ENCODE results near the gene GABRB1.

GABRB1 gene

GRCh38 chr4:47198791-47199190 lies 167.4 kb downstream of the GABRB1 start:
- Histone ChIP-seq H3K79me2 (ENCODE audit: insufficient read depth, low read depth) (no peaks in the 10 kb centered on the region), H3K9ac (no peak overlapping the region), H3K4me1 (ENCODE audit: low read depth, poor library complexity, severe bottlenecking) (no peaks in the 10 kb centered on the region), H2AFZ (ENCODE audit: low read depth) (no peak overlapping the region), H4K20me1 (ENCODE audit: insufficient read depth) (no peaks in the 10 kb centered on the region), H3K27me3 (ENCODE audit: insufficient read depth, low read depth) (no peaks in the 10 kb centered on the region), H3K27ac (no peak overlapping the region), H3K4me2 (no peak overlapping the region), H3K36me3 (ENCODE audit: insufficient read depth) (no peaks in the 10 kb centered on the region), H3K4me3 (IDR thresholded peaks at IDR 0.05; ENCODE audit: insufficient read depth, low read depth, low read length) (no peak overlapping the region)
- TF ChIP-seq CTCF (conservative IDR thresholded peaks at IDR 0.05; ENCODE audit: low read depth, low read length), result no peak

- no peak overlapping the region for H3K4me2 ChIP-seq
- H2AFZ ChIP-seq (ENCODE audit: low read depth), result no peak overlapping the region
- H4K20me1 ChIP-seq (ENCODE audit: insufficient read depth), result no peaks in the 10 kb centered on the region
- no peak overlapping the region for H3K4me3 ChIP-seq (IDR thresholded peaks at IDR 0.05; ENCODE audit: insufficient read depth, low read depth, low read length)
- H3K36me3 ChIP-seq (ENCODE audit: insufficient read depth), result no peaks in the 10 kb centered on the region
- no peaks in the 10 kb centered on the region for H3K4me1 ChIP-seq (ENCODE audit: low read depth, poor library complexity, severe bottlenecking)
- no peak for TF ChIP-seq CTCF (conservative IDR thresholded peaks at IDR 0.05; ENCODE audit: low read depth, low read length)
- H3K79me2 ChIP-seq (ENCODE audit: insufficient read depth, low read depth), result no peaks in the 10 kb centered on the region
- no peak overlapping the region for H3K27ac ChIP-seq
- no peaks in the 10 kb centered on the region for H3K27me3 ChIP-seq (ENCODE audit: insufficient read depth, low read depth)
- no peak overlapping the region for H3K9ac ChIP-seq
Measured at GRCh38 chr4:47203593-47203992, 172.2 kb downstream of the GABRB1 start.

- Histone ChIP-seq H3K4me1 (ENCODE audit: low read depth, poor library complexity, severe bottlenecking) (no peaks in the 10 kb centered on the region), H3K79me2 (ENCODE audit: insufficient read depth, low read depth) (no peaks in the 10 kb centered on the region), H3K36me3 (ENCODE audit: insufficient read depth) (no peaks in the 10 kb centered on the region), H3K4me3 (IDR thresholded peaks at IDR 0.05; ENCODE audit: insufficient read depth, low read depth, low read length) (no peak overlapping the region), H3K27me3 (ENCODE audit: insufficient read depth, low read depth) (no peaks in the 10 kb centered on the region), H2AFZ (ENCODE audit: low read depth) (no peak overlapping the region), H3K27ac (no peak overlapping the region), H3K9ac (no peak overlapping the region), H3K4me2 (no peak overlapping the region), H4K20me1 (ENCODE audit: insufficient read depth) (no peaks in the 10 kb centered on the region)
- TF ChIP-seq CTCF (conservative IDR thresholded peaks at IDR 0.05; ENCODE audit: low read depth, low read length), result no peak
Measured at GRCh38 chr4:47207555-47207954, 176.2 kb downstream of the GABRB1 start.

GRCh38 chr4:47209833-47210232 lies 178.5 kb downstream of the GABRB1 start:
- H2AFZ ChIP-seq (ENCODE audit: low read depth), result no peak overlapping the region
- no peaks in the 10 kb centered on the region for H3K27me3 ChIP-seq (ENCODE audit: insufficient read depth, low read depth)
- no peak for TF ChIP-seq CTCF (conservative IDR thresholded peaks at IDR 0.05; ENCODE audit: low read depth, low read length)
- H3K4me2 ChIP-seq, result no peak overlapping the region
- H4K20me1 ChIP-seq (ENCODE audit: insufficient read depth), result no peaks in the 10 kb centered on the region
- no peaks in the 10 kb centered on the region for H3K4me1 ChIP-seq (ENCODE audit: low read depth, poor library complexity, severe bottlenecking)
- no peaks in the 10 kb centered on the region for H3K36me3 ChIP-seq (ENCODE audit: insufficient read depth)
- H3K79me2 ChIP-seq (ENCODE audit: insufficient read depth, low read depth), result no peaks in the 10 kb centered on the region
- no peak overlapping the region for H3K9ac ChIP-seq
- no peak overlapping the region for H3K4me3 ChIP-seq (IDR thresholded peaks at IDR 0.05; ENCODE audit: insufficient read depth, low read depth, low read length)
- H3K27ac ChIP-seq, result no peak overlapping the region

- H3K27me3 ChIP-seq (ENCODE audit: insufficient read depth, low read depth), result no peaks in the 10 kb centered on the region
- H3K79me2 ChIP-seq (ENCODE audit: insufficient read depth, low read depth), result no peaks in the 10 kb centered on the region
- no peak overlapping the region for H3K4me3 ChIP-seq (IDR thresholded peaks at IDR 0.05; ENCODE audit: insufficient read depth, low read depth, low read length)
- H2AFZ ChIP-seq (ENCODE audit: low read depth), result no peak overlapping the region
- no peaks in the 10 kb centered on the region for H4K20me1 ChIP-seq (ENCODE audit: insufficient read depth)
- TF ChIP-seq CTCF (conservative IDR thresholded peaks at IDR 0.05; ENCODE audit: low read depth, low read length), result no peak
- no peak overlapping the region for H3K27ac ChIP-seq
- H3K9ac ChIP-seq, result no peak overlapping the region
- H3K36me3 ChIP-seq (ENCODE audit: insufficient read depth), result no peaks in the 10 kb centered on the region
- no peak overlapping the region for H3K4me2 ChIP-seq
- H3K4me1 ChIP-seq (ENCODE audit: low read depth, poor library complexity, severe bottlenecking), result no peaks in the 10 kb centered on the region
Measured at GRCh38 chr4:47210828-47211227, 179.5 kb downstream of the GABRB1 start.
